ENCODE results near the gene ECE2.

ECE2 gene

GRCh38 chr3:184314363-184314699 lies 38.5 kb downstream of the ECE2 start, which contains the start of gene EIF4G1:
Gene EIF4G1, plus strand, starts transcription at chr3:184314606. Its CDS starts 1,191 bp downstream, at chr3:184315797.
- Histone ChIP-seq H3K4me3 (ENCODE audit: insufficient read depth, low read depth, low read length) (peak within 1 kb of the TSS; percentile 91), H3K27me3 (ENCODE audit: control insufficient read depth, insufficient read depth, low read length, poor library complexity, severe bottlenecking) (no peaks in the 10 kb centered on the region), H3K9me3 (ENCODE audit: control insufficient read depth, low read length) (no peaks in the 10 kb centered on the region), H3K36me3 (ENCODE audit: control insufficient read depth, insufficient read depth, low read length) (peaks cover 5% of the 10 kb centered on the region), H3K4me1 (ENCODE audit: control insufficient read depth, insufficient read depth, low read length) (no peaks in the 10 kb centered on the region), H3K27ac (ENCODE audit: insufficient read depth, low read depth, low read length, poor library complexity, severe bottlenecking) (peak within 1 kb of the TSS; percentile 70)
- WGBS, 2 experiments, result 0 to 1% methylated on average over 40 of the region's 40 CpGs

GRCh38 chr3:184314700-184315542 lies 39.1 kb downstream of the ECE2 start:
- Histone ChIP-seq H3K36me3 (ENCODE audit: control insufficient read depth, insufficient read depth, low read length) (peaks cover 5% of the 10 kb centered on the region), H3K9me3 (ENCODE audit: control insufficient read depth, low read length) (no peaks in the 10 kb centered on the region), H3K27ac (ENCODE audit: insufficient read depth, low read depth, low read length, poor library complexity, severe bottlenecking) (peak overlapping the region; percentile 70), H3K27me3 (ENCODE audit: control insufficient read depth, insufficient read depth, low read length, poor library complexity, severe bottlenecking) (no peaks in the 10 kb centered on the region), H3K4me3 (ENCODE audit: insufficient read depth, low read depth, low read length) (peak overlapping the region; percentile 91), H3K4me1 (ENCODE audit: control insufficient read depth, insufficient read depth, low read length) (no peaks in the 10 kb centered on the region)
- 0 to 1% methylated on average over 89 of the region's 89 CpGs for WGBS, 2 experiments

- Histone ChIP-seq H3K27ac (ENCODE audit: insufficient read depth, low read depth, low read length, poor library complexity, severe bottlenecking) (peak overlapping the region; percentile 70), H3K4me3 (ENCODE audit: insufficient read depth, low read depth, low read length) (peak overlapping the region; percentile 91), H3K4me1 (ENCODE audit: control insufficient read depth, insufficient read depth, low read length) (no peaks in the 10 kb centered on the region), H3K27me3 (ENCODE audit: control insufficient read depth, insufficient read depth, low read length, poor library complexity, severe bottlenecking) (no peaks in the 10 kb centered on the region), H3K36me3 (ENCODE audit: control insufficient read depth, insufficient read depth, low read length) (peaks cover 10% of the 10 kb centered on the region), H3K9me3 (ENCODE audit: control insufficient read depth, low read length) (no peaks in the 10 kb centered on the region)
- WGBS, 2 experiments, result 3 to 13% methylated on average over 4 to 6 of the region's 6 CpGs
Observed at GRCh38 chr3:184315543-184315867, 39.7 kb downstream of the ECE2 start.

- H3K27ac ChIP-seq (ENCODE audit: insufficient read depth, low read depth, low read length, poor library complexity, severe bottlenecking), result no peak overlapping the region
- H3K4me3 ChIP-seq (ENCODE audit: insufficient read depth, low read depth, low read length), result peak overlapping the region; percentile 91
- H3K36me3 ChIP-seq (ENCODE audit: control insufficient read depth, insufficient read depth, low read length), result peaks cover 16% of the 10 kb centered on the region
- WGBS, 2 experiments, result 60 to 61% methylated on average over 16 of the region's 16 CpGs
- no peaks in the 10 kb centered on the region for H3K4me1 ChIP-seq (ENCODE audit: control insufficient read depth, insufficient read depth, low read length)
- H3K27me3 ChIP-seq (ENCODE audit: control insufficient read depth, insufficient read depth, low read length, poor library complexity, severe bottlenecking), result no peaks in the 10 kb centered on the region
- H3K9me3 ChIP-seq (ENCODE audit: control insufficient read depth, low read length), result no peaks in the 10 kb centered on the region
Observed at GRCh38 chr3:184315871-184316661, 40.2 kb downstream of the ECE2 start.

GRCh38 chr3:184316792-184317191 lies 41.0 kb downstream of the ECE2 start:
- no peak overlapping the region for H3K4me3 ChIP-seq (ENCODE audit: insufficient read depth, low read depth, low read length)
- H3K27ac ChIP-seq (ENCODE audit: insufficient read depth, low read depth, low read length, poor library complexity, severe bottlenecking), result no peak overlapping the region
- no peaks in the 10 kb centered on the region for H3K27me3 ChIP-seq (ENCODE audit: control insufficient read depth, insufficient read depth, low read length, poor library complexity, severe bottlenecking)
- WGBS, 2 experiments, result 94 to 96% methylated on average over 7 of the region's 7 CpGs
- no peaks in the 10 kb centered on the region for H3K9me3 ChIP-seq (ENCODE audit: control insufficient read depth, low read length)
- no peaks in the 10 kb centered on the region for H3K4me1 ChIP-seq (ENCODE audit: control insufficient read depth, insufficient read depth, low read length)
- H3K36me3 ChIP-seq (ENCODE audit: control insufficient read depth, insufficient read depth, low read length), result peaks cover 23% of the 10 kb centered on the region

- Histone ChIP-seq H3K4me1 (ENCODE audit: control insufficient read depth, insufficient read depth, low read length) (no peaks in the 10 kb centered on the region), H3K27me3 (ENCODE audit: control insufficient read depth, insufficient read depth, low read length, poor library complexity, severe bottlenecking) (no peaks in the 10 kb centered on the region), H3K27ac (ENCODE audit: insufficient read depth, low read depth, low read length, poor library complexity, severe bottlenecking) (no peak overlapping the region), H3K36me3 (ENCODE audit: control insufficient read depth, insufficient read depth, low read length) (peaks cover 27% of the 10 kb centered on the region), H3K9me3 (ENCODE audit: control insufficient read depth, low read length) (no peaks in the 10 kb centered on the region), H3K4me3 (ENCODE audit: insufficient read depth, low read depth, low read length) (no peak overlapping the region)
- 90 to 95% methylated on average over 5 of the region's 5 CpGs for WGBS, 2 experiments
Observed at GRCh38 chr3:184317201-184317600, 41.4 kb downstream of the ECE2 start.

GRCh38 chr3:184320104-184320445 lies 44.3 kb downstream of the ECE2 start:
- H3K27ac ChIP-seq (ENCODE audit: insufficient read depth, low read depth, low read length, poor library complexity, severe bottlenecking), result no peak overlapping the region
- no peak overlapping the region for H3K4me3 ChIP-seq (ENCODE audit: insufficient read depth, low read depth, low read length)
- WGBS, 2 experiments, result 91 to 94% methylated on average over 4 of the region's 4 CpGs
- H3K4me1 ChIP-seq (ENCODE audit: control insufficient read depth, insufficient read depth, low read length), result no peaks in the 10 kb centered on the region
- no peaks in the 10 kb centered on the region for H3K27me3 ChIP-seq (ENCODE audit: control insufficient read depth, insufficient read depth, low read length, poor library complexity, severe bottlenecking)
- H3K36me3 ChIP-seq (ENCODE audit: control insufficient read depth, insufficient read depth, low read length), result peaks cover 54% of the 10 kb centered on the region
- no peaks in the 10 kb centered on the region for H3K9me3 ChIP-seq (ENCODE audit: control insufficient read depth, low read length)

GRCh38 chr3:184321666-184322065 lies 45.8 kb downstream of the ECE2 start:
- Histone ChIP-seq H3K27me3 (ENCODE audit: control insufficient read depth, insufficient read depth, low read length, poor library complexity, severe bottlenecking) (no peaks in the 10 kb centered on the region), H3K4me3 (ENCODE audit: insufficient read depth, low read depth, low read length) (no peak overlapping the region), H3K27ac (ENCODE audit: insufficient read depth, low read depth, low read length, poor library complexity, severe bottlenecking) (no peak overlapping the region), H3K9me3 (ENCODE audit: control insufficient read depth, low read length) (no peaks in the 10 kb centered on the region), H3K4me1 (ENCODE audit: control insufficient read depth, insufficient read depth, low read length) (no peaks in the 10 kb centered on the region), H3K36me3 (ENCODE audit: control insufficient read depth, insufficient read depth, low read length) (peaks cover 70% of the 10 kb centered on the region)
- WGBS, 2 experiments, result 95% methylated on average over 4 to 5 of the region's 5 CpGs

GRCh38 chr3:184322731-184323487 lies 47.1 kb downstream of the ECE2 start:
- Histone ChIP-seq H3K27ac (ENCODE audit: insufficient read depth, low read depth, low read length, poor library complexity, severe bottlenecking) (no peak overlapping the region), H3K4me1 (ENCODE audit: control insufficient read depth, insufficient read depth, low read length) (no peaks in the 10 kb centered on the region), H3K9me3 (ENCODE audit: control insufficient read depth, low read length) (no peaks in the 10 kb centered on the region), H3K27me3 (ENCODE audit: control insufficient read depth, insufficient read depth, low read length, poor library complexity, severe bottlenecking) (no peaks in the 10 kb centered on the region), H3K36me3 (ENCODE audit: control insufficient read depth, insufficient read depth, low read length) (peaks cover 77% of the 10 kb centered on the region), H3K4me3 (ENCODE audit: insufficient read depth, low read depth, low read length) (no peak overlapping the region)
- WGBS, 2 experiments, result 95 to 97% methylated on average over 20 of the region's 20 CpGs

- Histone ChIP-seq H3K4me1 (ENCODE audit: control insufficient read depth, insufficient read depth, low read length) (no peaks in the 10 kb centered on the region), H3K36me3 (ENCODE audit: control insufficient read depth, insufficient read depth, low read length) (peaks cover 85% of the 10 kb centered on the region)
- 96 to 97% methylated on average over 8 of the region's 8 CpGs for WGBS, 2 experiments
Observed at GRCh38 chr3:184323696-184324095, 47.9 kb downstream of the ECE2 start.

More at GRCh38 chr3:184323696-184324095, 47.9 kb downstream of the ECE2 start:
- Histone ChIP-seq H3K27ac (ENCODE audit: insufficient read depth, low read depth, low read length, poor library complexity, severe bottlenecking) (no peak overlapping the region), H3K4me3 (ENCODE audit: insufficient read depth, low read depth, low read length) (no peak overlapping the region), H3K9me3 (ENCODE audit: control insufficient read depth, low read length) (no peaks in the 10 kb centered on the region), H3K27me3 (ENCODE audit: control insufficient read depth, insufficient read depth, low read length, poor library complexity, severe bottlenecking) (no peaks in the 10 kb centered on the region)
